Neural cell (in vitro differentiated cells): ENCODE data around the gene GPC3. TPM values are rescaled to one million over a fixed set of nuclear protein-coding genes. Genes with fewer than 3 reads are reported as not detected.

Source experiments
- H2AFZ ChIP-seq: fragments of 200-600, 300-800 bp; sonication (generic), shearing (Covaris generic); 2 replicates; pipeline ENCODE4 v1.6.0; 2014; ENCODE audit warnings: low read depth, mild to moderate bottlenecking, antibody characterized with exemption, low read length, moderate library complexity
- H3F3A ChIP-seq: fragments of 200-600 bp; shearing (Covaris generic); 2 replicates; pipeline ENCODE4 v1.6.1; 2016; ENCODE audit warnings: mild to moderate bottlenecking, moderate library complexity, mixed read lengths, antibody characterized with exemption, low read length; ENCODE audit not compliant: insufficient read depth, poor library complexity, severe bottlenecking
- H3K27ac ChIP-seq: fragments of 200-600, 300-800 bp; sonication (generic), shearing (Covaris generic); 2 replicates; pipeline ENCODE4 v1.5.1; 2014; ENCODE audit warnings: mild to moderate bottlenecking, low read length, moderate library complexity
- H3K27me3 ChIP-seq: fragments of 300-800, 200-600 bp; sonication (generic), shearing (Covaris generic); 2 replicates; pipeline ENCODE4 v1.6.0; 2014; ENCODE audit warnings: mild to moderate bottlenecking, low read depth, low read length, moderate library complexity; ENCODE audit not compliant: insufficient read depth
- H3K36me3 ChIP-seq: fragments of 300-800, 200-600 bp; sonication (generic), shearing (Covaris generic); 2 replicates; pipeline ENCODE4 v1.5.1; 2014; ENCODE audit warnings: mild to moderate bottlenecking, antibody characterized with exemption, low read length, moderate library complexity; ENCODE audit not compliant: insufficient read depth
- H3K4me2 ChIP-seq: fragments of 300-800, 200-600 bp; sonication (generic), shearing (Covaris generic); 2 replicates; pipeline ENCODE4 v1.6.0; 2014; ENCODE audit warnings: mild to moderate bottlenecking, low read length
- H3K4me3 ChIP-seq: fragments of 300-800, 200-600 bp; sonication (generic), shearing (Covaris generic); 2 replicates; pipeline ENCODE4 v1.5.1; 2014; ENCODE audit warnings: mild to moderate bottlenecking, low read length, moderate library complexity
- H3K79me2 ChIP-seq: fragments of 200-600 bp; shearing (Covaris generic); replicated peaks from 2 replicates; pipeline ENCODE4 v1.6.0; 2014; ENCODE audit warnings: mild to moderate bottlenecking, low read length, moderate library complexity; ENCODE audit not compliant: insufficient read depth
- H3K9ac ChIP-seq: fragments of 300-800, 200-600 bp; sonication (generic), shearing (Covaris generic); 2 replicates; pipeline ENCODE4 v1.6.1; 2016; ENCODE audit warnings: mild to moderate bottlenecking, low read length, mixed read lengths
- H3K9me2 ChIP-seq: fragments of 200-600 bp; shearing (Covaris generic); 2 replicates; pipeline ENCODE4 v1.6.1; 2016; ENCODE audit warnings: mild to moderate bottlenecking, low read length, mixed read lengths; ENCODE audit not compliant: insufficient read depth
- H3K9me3 ChIP-seq: fragments of 200-600, 300-800 bp; sonication (generic), shearing (Covaris generic); 2 replicates; pipeline ENCODE4 v1.6.1; 2016; ENCODE audit warnings: mild to moderate bottlenecking, mixed run types, low read length, moderate library complexity, mixed read lengths
- H4K20me1 ChIP-seq: fragments of 200-600 bp; shearing (Covaris generic); 2 replicates; pipeline ENCODE4 v1.6.1; 2016; ENCODE audit warnings: mild to moderate bottlenecking, mixed run types; ENCODE audit not compliant: insufficient read depth
- CTCF ChIP-seq: fragments of 450-650 bp; IDR thresholded peaks from 2 replicates; pipeline ENCODE4 v1.5.1; 2014; ENCODE audit warnings: antibody characterized with exemption, mild to moderate bottlenecking, moderate library complexity; ENCODE audit not compliant: poor library complexity, severe bottlenecking
- EP300 ChIP-seq: fragments of 450-650 bp; conservative IDR thresholded peaks from 2 replicates; pipeline ENCODE4 v1.6.1; 2014; ENCODE audit warnings: antibody characterized with exemption, mild to moderate bottlenecking, moderate library complexity; ENCODE audit not compliant: poor library complexity, severe bottlenecking
- EZH2 ChIP-seq: fragments of 200-600, 300-800 bp; shearing (Covaris generic), sonication (generic); IDR thresholded peaks from 2 replicates; pipeline ENCODE4 v1.6.1; 2014; ENCODE audit warnings: antibody characterized with exemption, low read length, borderline replicate concordance, mild to moderate bottlenecking; ENCODE audit not compliant: insufficient read depth, poor library complexity, severe bottlenecking
- MXI1 ChIP-seq: fragments of 450-650 bp; conservative IDR thresholded peaks from 2 replicates; pipeline ENCODE4 v1.6.1; 2014; ENCODE audit warnings: antibody characterized with exemption, mild to moderate bottlenecking; ENCODE audit not compliant: poor library complexity, severe bottlenecking
- POLR2AphosphoS5 ChIP-seq: IDR thresholded peaks from 2 replicates; pipeline ENCODE4 v1.6.1; 2012
- RAD21 ChIP-seq: fragments of 450-650 bp; conservative IDR thresholded peaks from 2 replicates; pipeline ENCODE4 v1.6.1; 2014; ENCODE audit warnings: antibody characterized with exemption, mild to moderate bottlenecking, moderate library complexity
- SMC3 ChIP-seq: fragments of 450-650 bp; conservative IDR thresholded peaks from 2 replicates; pipeline ENCODE4 v1.6.1; 2014; ENCODE audit warnings: antibody characterized with exemption, mild to moderate bottlenecking, moderate library complexity; ENCODE audit not compliant: poor library complexity
- TAF1 ChIP-seq: IDR thresholded peaks from 2 replicates; pipeline ENCODE4 v1.6.1; 2012; ENCODE audit warnings: low read depth
- polyA plus RNA-seq: library from polyadenylated mRNA; depleted of rRNA; stranded (reverse); fragments of >200 nt; gene quantifications from 2 replicates; pipeline ENCODE4 v1.2.3, GENCODE V29; 2014
- TF ChIP-seq, protein P1 (sequence below): IDR thresholded peaks from 2 replicates; pipeline ENCODE4 v1.6.1; 2012; ENCODE audit warnings: borderline replicate concordance

Gene GPC3
- polyA plus RNA-seq, 1 donor from 2014 or later = 2.1 TPM

GRCh38 chrX:133776072-133776471 is 209.3 kb downstream of the GPC3 start:
- no peaks in the 10 kb centered on the region for H3F3A ChIP-seq
- no peak overlapping the region for H3K4me2 ChIP-seq
- TF ChIP-seq MXI1 (no peak), POLR2AphosphoS5 (no peak), EZH2 (no peak), CTCF (no peak), RAD21 (no peak), TAF1 (no peak), SMC3 (no peak), EP300 (no peak)
- TF ChIP-seq, protein P1, sequence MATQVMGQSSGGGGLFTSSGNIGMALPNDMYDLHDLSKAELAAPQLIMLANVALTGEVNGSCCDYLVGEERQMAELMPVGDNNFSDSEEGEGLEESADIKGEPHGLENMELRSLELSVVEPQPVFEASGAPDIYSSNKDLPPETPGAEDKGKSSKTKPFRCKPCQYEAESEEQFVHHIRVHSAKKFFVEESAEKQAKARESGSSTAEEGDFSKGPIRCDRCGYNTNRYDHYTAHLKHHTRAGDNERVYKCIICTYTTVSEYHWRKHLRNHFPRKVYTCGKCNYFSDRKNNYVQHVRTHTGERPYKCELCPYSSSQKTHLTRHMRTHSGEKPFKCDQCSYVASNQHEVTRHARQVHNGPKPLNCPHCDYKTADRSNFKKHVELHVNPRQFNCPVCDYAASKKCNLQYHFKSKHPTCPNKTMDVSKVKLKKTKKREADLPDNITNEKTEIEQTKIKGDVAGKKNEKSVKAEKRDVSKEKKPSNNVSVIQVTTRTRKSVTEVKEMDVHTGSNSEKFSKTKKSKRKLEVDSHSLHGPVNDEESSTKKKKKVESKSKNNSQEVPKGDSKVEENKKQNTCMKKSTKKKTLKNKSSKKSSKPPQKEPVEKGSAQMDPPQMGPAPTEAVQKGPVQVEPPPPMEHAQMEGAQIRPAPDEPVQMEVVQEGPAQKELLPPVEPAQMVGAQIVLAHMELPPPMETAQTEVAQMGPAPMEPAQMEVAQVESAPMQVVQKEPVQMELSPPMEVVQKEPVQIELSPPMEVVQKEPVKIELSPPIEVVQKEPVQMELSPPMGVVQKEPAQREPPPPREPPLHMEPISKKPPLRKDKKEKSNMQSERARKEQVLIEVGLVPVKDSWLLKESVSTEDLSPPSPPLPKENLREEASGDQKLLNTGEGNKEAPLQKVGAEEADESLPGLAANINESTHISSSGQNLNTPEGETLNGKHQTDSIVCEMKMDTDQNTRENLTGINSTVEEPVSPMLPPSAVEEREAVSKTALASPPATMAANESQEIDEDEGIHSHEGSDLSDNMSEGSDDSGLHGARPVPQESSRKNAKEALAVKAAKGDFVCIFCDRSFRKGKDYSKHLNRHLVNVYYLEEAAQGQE = no peak
- no peak overlapping the region for H2AFZ ChIP-seq
- H3K79me2 ChIP-seq = no peaks in the 10 kb centered on the region
- H4K20me1 ChIP-seq = no peaks in the 10 kb centered on the region
- H3K27me3 ChIP-seq = no peaks in the 10 kb centered on the region
- no peaks in the 10 kb centered on the region for H3K9me3 ChIP-seq
- no peaks in the 10 kb centered on the region for H3K36me3 ChIP-seq
- H3K4me3 ChIP-seq = no peak overlapping the region
- no peak overlapping the region for H3K27ac ChIP-seq
- no peaks in the 10 kb centered on the region for H3K9me2 ChIP-seq
- H3K9ac ChIP-seq = no peak overlapping the region

- Histone ChIP-seq H3F3A (no peaks in the 10 kb centered on the region), H3K9ac (no peak overlapping the region), H3K9me2 (no peaks in the 10 kb centered on the region), H3K4me2 (no peak overlapping the region), H3K9me3 (no peaks in the 10 kb centered on the region), H3K27ac (no peak overlapping the region), H3K27me3 (no peaks in the 10 kb centered on the region), H3K79me2 (no peaks in the 10 kb centered on the region), H4K20me1 (no peaks in the 10 kb centered on the region), H3K36me3 (no peaks in the 10 kb centered on the region), H3K4me3 (no peak overlapping the region), H2AFZ (no peak overlapping the region)
- TF ChIP-seq EZH2 = no peak
- peak; percentile 36 for TF ChIP-seq EP300
These were observed 210.6 kb downstream of the GPC3 start for GRCh38 chrX:133774807-133775206.

DNA sequence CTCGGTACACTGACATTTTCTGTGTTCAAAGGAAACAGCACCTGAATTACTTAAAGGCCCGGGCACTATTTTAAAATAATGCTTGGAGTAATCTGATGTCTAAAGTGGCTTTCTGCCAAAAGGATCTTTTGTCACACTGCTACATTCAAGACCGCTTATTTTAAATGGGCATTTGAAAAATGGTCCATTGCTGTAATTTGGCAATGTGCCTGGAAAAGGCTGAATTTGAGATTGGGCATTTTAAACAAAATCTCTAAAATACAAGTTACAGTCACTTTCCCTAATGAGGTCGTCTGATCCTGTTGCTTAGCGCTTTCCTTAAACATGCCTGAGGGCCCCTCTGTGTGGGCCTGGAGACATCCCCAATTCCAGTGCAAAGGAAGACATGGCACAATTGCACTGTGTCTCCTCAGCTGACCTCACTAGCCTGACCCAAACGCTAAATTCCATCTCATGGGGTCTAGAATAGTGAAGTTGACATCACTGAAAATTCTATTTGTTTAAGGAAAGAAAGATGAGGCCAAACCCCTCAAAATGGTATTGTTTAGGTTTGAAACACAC is 214.2 kb downstream of the GPC3 start:
- Histone ChIP-seq H3K4me3 (no peak overlapping the region), H3K4me2 (no peak overlapping the region), H3F3A (no peaks in the 10 kb centered on the region), H4K20me1 (no peaks in the 10 kb centered on the region), H3K27me3 (no peaks in the 10 kb centered on the region), H3K9me3 (no peaks in the 10 kb centered on the region), H3K36me3 (no peaks in the 10 kb centered on the region), H3K9me2 (no peaks in the 10 kb centered on the region), H2AFZ (no peak overlapping the region), H3K79me2 (no peaks in the 10 kb centered on the region), H3K27ac (no peak overlapping the region), H3K9ac (no peak overlapping the region)
- TF ChIP-seq POLR2AphosphoS5 (no peak), SMC3 (no peak), RAD21 (no peak), EZH2 (no peak), EP300 (no peak), MXI1 (no peak), CTCF (no peak), TAF1 (no peak)
- TF ChIP-seq, protein P1 = no peak
